Astrocyte (in vitro differentiated cells and primary cell): ENCODE measurements around the gene EMX2. TPM values are rescaled to one million over a fixed set of nuclear protein-coding genes. Genes with fewer than 3 reads are reported as not detected.

Source experiments
- DNase-seq: peaks from one replicate; pipeline ENCODE4 v3.0.0-alpha.2; 2010; ENCODE audit warnings: low read depth
- FAIRE-seq: peaks from 2 replicates; lab custom pipeline; 2011; peaks lifted over from hg19 to GRCh38; lab: Jason Lieb, UNC
- H2AFZ ChIP-seq: 2 replicates; pipeline ENCODE4 v1.6.0; 2012; ENCODE audit warnings: low read depth, low read length, inconsistent platforms
- H3K27ac ChIP-seq: 2 replicates; pipeline ENCODE4 v1.5.1; 2011; ENCODE audit warnings: low read depth, low read length, inconsistent platforms
- H3K27me3 ChIP-seq: 2 replicates; pipeline ENCODE4 v1.6.0; 2011; ENCODE audit warnings: low read length, inconsistent platforms; ENCODE audit not compliant: insufficient read depth
- H3K36me3 ChIP-seq: 2 replicates; pipeline ENCODE4 v1.5.1; 2011; ENCODE audit warnings: low read length, inconsistent platforms; ENCODE audit not compliant: insufficient read depth
- H3K4me1 ChIP-seq: 2 replicates; pipeline ENCODE4 v1.5.1; 2011; ENCODE audit warnings: low read length, inconsistent platforms; ENCODE audit not compliant: insufficient read depth
- H3K4me2 ChIP-seq: 2 replicates; pipeline ENCODE4 v1.6.0; 2012; ENCODE audit warnings: low read length, inconsistent platforms
- H3K4me3 ChIP-seq: 2 replicates; pipeline ENCODE4 v1.5.1; 2011; ENCODE audit warnings: low read depth, mild to moderate bottlenecking, low read length, inconsistent platforms; ENCODE audit not compliant: insufficient read depth
- H3K79me2 ChIP-seq: 2 replicates; pipeline ENCODE4 v1.6.0; 2012; ENCODE audit warnings: mild to moderate bottlenecking, low read length, inconsistent platforms; ENCODE audit not compliant: insufficient read depth
- H3K9ac ChIP-seq: 2 replicates; pipeline ENCODE4 v1.6.0; 2012; ENCODE audit warnings: mild to moderate bottlenecking, low read length, inconsistent platforms
- H3K9me3 ChIP-seq: 2 replicates; pipeline ENCODE4 v1.5.1; 2012; ENCODE audit warnings: low read depth, mild to moderate bottlenecking, low read length, inconsistent platforms; ENCODE audit not compliant: insufficient read depth
- H4K20me1 ChIP-seq: 2 replicates; pipeline ENCODE4 v1.6.0; 2012; ENCODE audit warnings: low read length, inconsistent platforms; ENCODE audit not compliant: insufficient read depth
- H3K27ac Mint-ChIP-seq: one replicate; pipeline ENCODE4 v1.8.0; 2021; ENCODE audit warnings: mild to moderate bottlenecking, mixed read lengths; ENCODE audit not compliant: unreplicated experiment
- H3K27me3 Mint-ChIP-seq: one replicate; pipeline ENCODE4 v1.8.0; 2021; ENCODE audit warnings: low read depth, mixed read lengths; ENCODE audit not compliant: unreplicated experiment
- H3K36me3 Mint-ChIP-seq: one replicate; pipeline ENCODE4 v1.8.0; 2021; ENCODE audit warnings: low read depth, mixed read lengths; ENCODE audit not compliant: unreplicated experiment
- H3K4me1 Mint-ChIP-seq: one replicate; pipeline ENCODE4 v1.8.0; 2021; ENCODE audit warnings: low read depth, mixed read lengths; ENCODE audit not compliant: unreplicated experiment
- H3K4me3 Mint-ChIP-seq: one replicate; pipeline ENCODE4 v1.8.0; 2021; ENCODE audit warnings: mild to moderate bottlenecking, moderate library complexity, mixed read lengths; ENCODE audit not compliant: unreplicated experiment
- H3K9me3 Mint-ChIP-seq: one replicate; pipeline ENCODE4 v1.8.0; 2021; ENCODE audit warnings: mild to moderate bottlenecking, mixed read lengths; ENCODE audit not compliant: unreplicated experiment
- EZH2 ChIP-seq: IDR thresholded peaks from 2 replicates; pipeline ENCODE4 v1.6.1; 2012; ENCODE audit warnings: mild to moderate bottlenecking, low read length, inconsistent platforms; ENCODE audit not compliant: insufficient read depth
- total RNA-seq: library from RNA; stranded (reverse); gene quantifications from 2 replicates; pipeline ENCODE4 v1.2.1, GENCODE V29; 2021
- TF ChIP-seq, protein P1 (sequence below): IDR thresholded peaks from 2 replicates; pipeline ENCODE4 v1.5.1; 2011; ENCODE audit warnings: low read depth, mild to moderate bottlenecking, inconsistent platforms, low read length, moderate library complexity; ENCODE audit not compliant: insufficient read depth

Gene EMX2
- total RNA-seq, 1 donor from 2014 or later: not detected

DNA sequence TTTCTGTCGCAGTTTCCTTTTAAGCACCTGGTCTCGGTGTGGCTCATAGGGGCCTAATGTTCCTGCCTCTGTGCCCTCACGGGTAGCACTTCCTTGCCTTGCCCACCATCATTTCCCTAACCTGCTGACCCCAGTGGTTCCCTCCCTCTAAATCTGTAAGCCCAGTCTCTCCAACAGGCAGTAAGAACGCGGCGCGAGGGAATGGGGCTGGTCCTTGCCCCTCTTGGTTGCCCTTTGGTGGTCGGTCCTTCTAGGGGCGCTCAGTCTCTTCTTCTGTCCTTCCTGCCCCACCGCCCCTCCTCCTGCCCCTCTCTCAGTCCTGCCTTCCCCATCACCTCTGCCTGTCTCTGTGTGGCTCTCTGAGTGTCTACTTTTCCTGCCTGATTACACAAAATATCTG is 21.2 kb downstream of the EMX2 start:
- no peaks in the 10 kb centered on the region for H3K9me3 Mint-ChIP-seq
- H3K4me3 Mint-ChIP-seq: no peak overlapping the region

DNA sequence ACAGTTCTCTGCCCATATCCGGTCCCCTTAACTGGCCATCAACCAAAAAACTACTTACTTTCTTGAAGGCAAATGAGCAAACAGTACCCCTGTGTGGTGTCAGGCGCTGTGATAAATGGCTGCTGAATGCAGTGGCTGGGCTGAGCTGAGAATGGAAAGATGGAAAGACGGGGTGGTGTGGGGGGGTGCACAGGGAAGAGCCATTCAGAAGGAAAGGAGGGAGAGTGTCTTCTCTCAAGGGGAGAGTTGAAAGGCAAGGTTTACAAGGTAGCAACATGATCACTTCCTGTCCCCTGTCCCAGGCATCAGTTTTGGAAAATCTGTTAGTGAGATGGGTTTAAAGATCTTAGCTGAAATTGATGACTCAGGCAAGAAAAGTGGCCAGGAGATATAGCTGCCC is 22.5 kb downstream of the EMX2 start:
- FAIRE-seq: no peak
- Mint-ChIP-seq H3K27ac (no peak overlapping the region), H3K27me3 (peaks cover 62% of the 10 kb centered on the region), H3K9me3 (no peaks in the 10 kb centered on the region), H3K4me3 (no peak overlapping the region), H3K4me1 (no peaks in the 10 kb centered on the region), H3K36me3 (peaks cover under 1% of the 10 kb centered on the region)
- Histone ChIP-seq H3K36me3 (no peaks in the 10 kb centered on the region), H3K27ac (no peak overlapping the region), H4K20me1 (no peaks in the 10 kb centered on the region), H3K4me3 (no peak overlapping the region), H3K4me1 (no peaks in the 10 kb centered on the region), H3K4me2 (no peak overlapping the region), H3K79me2 (no peaks in the 10 kb centered on the region), H2AFZ (no peak overlapping the region), H3K9me3 (no peaks in the 10 kb centered on the region), H3K27me3 (no peaks in the 10 kb centered on the region), H3K9ac (no peak overlapping the region)
- TF ChIP-seq, protein P1, sequence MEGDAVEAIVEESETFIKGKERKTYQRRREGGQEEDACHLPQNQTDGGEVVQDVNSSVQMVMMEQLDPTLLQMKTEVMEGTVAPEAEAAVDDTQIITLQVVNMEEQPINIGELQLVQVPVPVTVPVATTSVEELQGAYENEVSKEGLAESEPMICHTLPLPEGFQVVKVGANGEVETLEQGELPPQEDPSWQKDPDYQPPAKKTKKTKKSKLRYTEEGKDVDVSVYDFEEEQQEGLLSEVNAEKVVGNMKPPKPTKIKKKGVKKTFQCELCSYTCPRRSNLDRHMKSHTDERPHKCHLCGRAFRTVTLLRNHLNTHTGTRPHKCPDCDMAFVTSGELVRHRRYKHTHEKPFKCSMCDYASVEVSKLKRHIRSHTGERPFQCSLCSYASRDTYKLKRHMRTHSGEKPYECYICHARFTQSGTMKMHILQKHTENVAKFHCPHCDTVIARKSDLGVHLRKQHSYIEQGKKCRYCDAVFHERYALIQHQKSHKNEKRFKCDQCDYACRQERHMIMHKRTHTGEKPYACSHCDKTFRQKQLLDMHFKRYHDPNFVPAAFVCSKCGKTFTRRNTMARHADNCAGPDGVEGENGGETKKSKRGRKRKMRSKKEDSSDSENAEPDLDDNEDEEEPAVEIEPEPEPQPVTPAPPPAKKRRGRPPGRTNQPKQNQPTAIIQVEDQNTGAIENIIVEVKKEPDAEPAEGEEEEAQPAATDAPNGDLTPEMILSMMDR: no peak
- TF ChIP-seq EZH2: no peak
- no peak for DNase-seq

More for the DNA sequence above, 21.2 kb downstream of the EMX2 start:
- no peak overlapping the region for H3K27ac ChIP-seq
- H3K79me2 ChIP-seq: no peaks in the 10 kb centered on the region
- H3K9ac ChIP-seq: no peak overlapping the region
- no peaks in the 10 kb centered on the region for H3K9me3 ChIP-seq
- H3K4me1 Mint-ChIP-seq: no peaks in the 10 kb centered on the region
- H3K27me3 ChIP-seq: no peaks in the 10 kb centered on the region
- no peak overlapping the region for H3K27ac Mint-ChIP-seq
- H3K4me2 ChIP-seq: no peak overlapping the region
- H3K36me3 ChIP-seq: no peaks in the 10 kb centered on the region
- no peaks in the 10 kb centered on the region for H3K36me3 Mint-ChIP-seq
- peaks cover 58% of the 10 kb centered on the region for H3K27me3 Mint-ChIP-seq
- FAIRE-seq (no peak), DNase-seq (no peak)
- no peak for TF ChIP-seq EZH2
- TF ChIP-seq, protein P1: no peak
- no peak overlapping the region for H3K4me3 ChIP-seq
- no peaks in the 10 kb centered on the region for H3K4me1 ChIP-seq
- H2AFZ ChIP-seq: no peak overlapping the region
- H4K20me1 ChIP-seq: no peaks in the 10 kb centered on the region

DNA sequence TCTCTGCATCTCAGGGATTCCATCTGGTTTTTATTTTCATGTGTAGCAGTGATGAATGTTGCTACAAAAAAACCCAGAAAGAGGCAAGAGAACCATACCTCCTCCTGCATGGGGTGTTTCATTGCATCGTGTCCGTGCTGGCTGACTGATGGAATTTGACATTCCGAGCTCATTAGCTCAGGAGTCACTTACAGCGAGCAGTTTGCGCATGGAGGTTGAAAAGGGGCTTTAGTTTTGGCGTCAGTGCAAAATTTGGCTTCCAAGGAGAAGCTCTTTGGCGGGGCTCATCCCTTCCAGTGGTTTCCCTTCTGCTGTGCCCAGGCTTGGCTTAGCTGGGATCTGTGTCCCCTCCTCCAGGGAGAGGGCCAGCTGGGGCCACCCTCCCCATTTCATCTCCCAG is 25.8 kb downstream of the EMX2 start:
- Mint-ChIP-seq H3K27ac (no peak overlapping the region), H3K36me3 (peaks cover 1% of the 10 kb centered on the region), H3K4me1 (no peaks in the 10 kb centered on the region), H3K4me3 (no peak overlapping the region), H3K27me3 (peaks cover 70% of the 10 kb centered on the region), H3K9me3 (no peaks in the 10 kb centered on the region)
- no peaks in the 10 kb centered on the region for H3K79me2 ChIP-seq
- no peak overlapping the region for H3K4me2 ChIP-seq
- no peak overlapping the region for H3K4me3 ChIP-seq
- H4K20me1 ChIP-seq: no peaks in the 10 kb centered on the region
- TF ChIP-seq, protein P1: no peak
- no peak for TF ChIP-seq EZH2
- no peak overlapping the region for H3K9ac ChIP-seq
- H3K27ac ChIP-seq: no peak overlapping the region
- FAIRE-seq (peak; percentile 45), DNase-seq (no peak)
- no peaks in the 10 kb centered on the region for H3K27me3 ChIP-seq
- no peaks in the 10 kb centered on the region for H3K4me1 ChIP-seq
- H3K9me3 ChIP-seq: no peaks in the 10 kb centered on the region
- H2AFZ ChIP-seq: no peak overlapping the region
- H3K36me3 ChIP-seq: no peaks in the 10 kb centered on the region
